CD4-positive, alpha-beta T cell treated with Interleukin-6 at 100 ng/mL for 8 hours (primary cell): ENCODE results near the gene KIF16B.

Experiments used
- DNase-seq: peaks from one replicate; pipeline ENCODE4 v3.0.0-alpha.2; 2020; ENCODE audit warnings: mixed read lengths, low spot score

KIF16B gene

GRCh38 chr20:16554766-16555543 is 18.3 kb downstream of the KIF16B start:
- DNase-seq, result no peak

- no peak for DNase-seq
Observed at GRCh38 chr20:16553684-16554083, 19.6 kb downstream of the KIF16B start.

GRCh38 chr20:16553101-16553500 is 20.1 kb downstream of the KIF16B start:
- no peak for DNase-seq

- no peak for DNase-seq
Observed at GRCh38 chr20:16552015-16552414, 21.2 kb downstream of the KIF16B start.

- no peak for DNase-seq
Observed at GRCh38 chr20:16551607-16552006, 21.6 kb downstream of the KIF16B start.

GRCh38 chr20:16548068-16548672 is 25.1 kb downstream of the KIF16B start:
- no peak for DNase-seq

GRCh38 chr20:16544949-16545348 is 28.3 kb downstream of the KIF16B start:
- DNase-seq, result no peak

GRCh38 chr20:16542477-16542876 is 30.8 kb downstream of the KIF16B start:
- DNase-seq, result no peak

GRCh38 chr20:16541878-16542277 is 31.4 kb downstream of the KIF16B start:
- no peak for DNase-seq

- DNase-seq, result no peak
Observed at GRCh38 chr20:16541226-16541625, 32.0 kb downstream of the KIF16B start.

- DNase-seq, result no peak
Observed at GRCh38 chr20:16539280-16540021, 33.8 kb downstream of the KIF16B start.

GRCh38 chr20:16538779-16539178 is 34.5 kb downstream of the KIF16B start:
- no peak for DNase-seq

- no peak for DNase-seq
Observed at GRCh38 chr20:16537918-16538317, 35.3 kb downstream of the KIF16B start.

GRCh38 chr20:16537025-16537665 is 36.1 kb downstream of the KIF16B start:
- no peak for DNase-seq

GRCh38 chr20:16535277-16535676 is 38.0 kb downstream of the KIF16B start:
- DNase-seq, result no peak

GRCh38 chr20:16533502-16533901 is 39.7 kb downstream of the KIF16B start:
- DNase-seq, result no peak

GRCh38 chr20:16531485-16531884 is 41.8 kb downstream of the KIF16B start:
- DNase-seq, result no peak

GRCh38 chr20:16530201-16530681 is 43.0 kb downstream of the KIF16B start:
- no peak for DNase-seq

- DNase-seq, result no peak
Observed at GRCh38 chr20:16528078-16528477, 45.2 kb downstream of the KIF16B start.

GRCh38 chr20:16527438-16527837 is 45.8 kb downstream of the KIF16B start:
- no peak for DNase-seq

GRCh38 chr20:16526433-16527380 is 46.5 kb downstream of the KIF16B start:
- no peak for DNase-seq
